ENCODE results near the gene ROR1. TPM values are rescaled to one million over a fixed set of nuclear protein-coding genes. Genes with fewer than 3 reads are reported as not detected.
A peak's percentile ranks its signal among the peaks of the same experiment; 100 is the strongest.

Gene ROR1
- total RNA-seq, 1 donor = 52.5 TPM

- Histone ChIP-seq H3K27ac (ENCODE audit: low read depth, low read length) (peak overlapping the region; percentile 23), H3K4me1 (ENCODE audit: insufficient read depth, low read length) (peaks cover 35% of the 10 kb centered on the region), H3K4me3 (ENCODE audit: insufficient read depth, low read length) (no peak overlapping the region), H3K27me3 (ENCODE audit: insufficient read depth, low read length) (no peaks in the 10 kb centered on the region), H3K79me2 (ENCODE audit: insufficient read depth, low read length) (no peaks in the 10 kb centered on the region), H3K4me2 (ENCODE audit: insufficient read depth, low read length) (peak overlapping the region; percentile 51), H3K36me3 (ENCODE audit: insufficient read depth, low read length) (no peaks in the 10 kb centered on the region), H4K20me1 (ENCODE audit: insufficient read depth, low read length) (no peaks in the 10 kb centered on the region), H2AFZ (ENCODE audit: low read length) (peak overlapping the region; percentile 58), H3K9me3 (ENCODE audit: low read depth, low read length) (no peaks in the 10 kb centered on the region)
- TF ChIP-seq CTCF (IDR thresholded peaks at IDR 0.05; ENCODE audit: extremely low read depth, low read depth, low read length) = no peak
- no peak for DNase-seq (ENCODE audit: insufficient read length, low spot score, missing footprints)
These were observed 23.1 kb upstream of the ROR1 start for GRCh38 chr1:63750721-63751120.

- peaks cover 21% of the 10 kb centered on the region for H3K4me1 ChIP-seq (ENCODE audit: insufficient read depth, low read length)
- H3K4me2 ChIP-seq (ENCODE audit: insufficient read depth, low read length) = no peak overlapping the region
- no peak for TF ChIP-seq CTCF (IDR thresholded peaks at IDR 0.05; ENCODE audit: extremely low read depth, low read depth, low read length)
- DNase-seq (ENCODE audit: insufficient read length, low spot score, missing footprints) = no peak
- H3K4me3 ChIP-seq (ENCODE audit: insufficient read depth, low read length) = no peak overlapping the region
- H3K79me2 ChIP-seq (ENCODE audit: insufficient read depth, low read length) = no peaks in the 10 kb centered on the region
- no peaks in the 10 kb centered on the region for H4K20me1 ChIP-seq (ENCODE audit: insufficient read depth, low read length)
- no peak overlapping the region for H3K27ac ChIP-seq (ENCODE audit: low read depth, low read length)
- H3K27me3 ChIP-seq (ENCODE audit: insufficient read depth, low read length) = no peaks in the 10 kb centered on the region
- no peaks in the 10 kb centered on the region for H3K9me3 ChIP-seq (ENCODE audit: low read depth, low read length)
- no peaks in the 10 kb centered on the region for H3K36me3 ChIP-seq (ENCODE audit: insufficient read depth, low read length)
- no peak overlapping the region for H2AFZ ChIP-seq (ENCODE audit: low read length)
These were observed 21.6 kb upstream of the ROR1 start for GRCh38 chr1:63752176-63752575.

DNA sequence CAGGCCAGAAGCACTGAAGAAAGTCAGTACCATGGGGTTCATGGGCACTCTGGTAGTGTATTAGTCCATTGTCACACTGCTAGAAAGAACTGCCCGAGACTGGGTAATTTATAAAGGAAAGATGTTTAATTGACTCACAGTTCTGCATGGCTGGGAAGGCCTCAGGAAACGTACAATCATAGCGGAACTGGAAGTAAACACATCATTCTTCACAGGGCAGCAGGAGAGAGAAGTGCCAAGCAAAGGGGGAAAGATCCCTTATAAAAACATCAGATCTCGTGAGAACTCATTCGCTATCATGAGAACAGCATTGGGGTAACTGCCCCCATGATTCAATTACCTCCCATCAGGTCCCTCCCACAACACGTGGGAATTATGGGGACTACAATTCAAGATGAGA is 20.2 kb upstream of the ROR1 start:
- Histone ChIP-seq H3K9me3 (ENCODE audit: low read depth, low read length) (no peaks in the 10 kb centered on the region), H3K79me2 (ENCODE audit: insufficient read depth, low read length) (no peaks in the 10 kb centered on the region), H3K27me3 (ENCODE audit: insufficient read depth, low read length) (no peaks in the 10 kb centered on the region), H3K4me2 (ENCODE audit: insufficient read depth, low read length) (no peak overlapping the region), H2AFZ (ENCODE audit: low read length) (no peak overlapping the region), H4K20me1 (ENCODE audit: insufficient read depth, low read length) (no peaks in the 10 kb centered on the region), H3K4me1 (ENCODE audit: insufficient read depth, low read length) (peaks cover 12% of the 10 kb centered on the region), H3K4me3 (ENCODE audit: insufficient read depth, low read length) (no peak overlapping the region), H3K36me3 (ENCODE audit: insufficient read depth, low read length) (no peaks in the 10 kb centered on the region), H3K27ac (ENCODE audit: low read depth, low read length) (no peak overlapping the region)
- TF ChIP-seq CTCF (IDR thresholded peaks at IDR 0.05; ENCODE audit: extremely low read depth, low read depth, low read length) = no peak
- DNase-seq (ENCODE audit: insufficient read length, low spot score, missing footprints) = no peak

DNA sequence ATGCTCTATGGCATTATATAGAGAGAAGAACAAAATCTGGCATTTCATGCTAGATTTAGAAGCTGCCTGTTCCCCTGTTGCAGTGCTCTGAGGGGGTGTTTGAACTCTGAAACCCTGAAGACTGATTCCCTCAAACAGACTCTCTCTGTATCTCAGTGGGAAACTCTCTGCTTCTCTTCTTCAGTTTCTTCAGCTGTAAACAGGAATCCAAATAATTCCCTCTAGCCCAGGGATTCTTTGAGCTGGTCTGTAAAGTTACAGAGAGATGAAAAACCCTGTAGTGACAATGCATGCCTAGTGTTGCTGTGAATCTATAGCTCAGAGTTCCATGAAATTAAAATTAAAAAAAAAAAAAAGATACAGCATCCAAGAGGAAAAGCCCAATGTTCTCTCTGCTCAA is 17.0 kb upstream of the ROR1 start:
- H3K4me2 ChIP-seq (ENCODE audit: insufficient read depth, low read length) = no peak overlapping the region
- H2AFZ ChIP-seq (ENCODE audit: low read length) = no peak overlapping the region
- TF ChIP-seq CTCF (IDR thresholded peaks at IDR 0.05; ENCODE audit: extremely low read depth, low read depth, low read length) = no peak

More for the DNA sequence above, 17.0 kb upstream of the ROR1 start:
- Histone ChIP-seq H3K27ac (ENCODE audit: low read depth, low read length) (no peak overlapping the region), H3K9me3 (ENCODE audit: low read depth, low read length) (no peaks in the 10 kb centered on the region), H3K79me2 (ENCODE audit: insufficient read depth, low read length) (no peaks in the 10 kb centered on the region), H3K4me3 (ENCODE audit: insufficient read depth, low read length) (no peak overlapping the region), H3K4me1 (ENCODE audit: insufficient read depth, low read length) (no peaks in the 10 kb centered on the region), H3K36me3 (ENCODE audit: insufficient read depth, low read length) (no peaks in the 10 kb centered on the region), H3K27me3 (ENCODE audit: insufficient read depth, low read length) (no peaks in the 10 kb centered on the region), H4K20me1 (ENCODE audit: insufficient read depth, low read length) (no peaks in the 10 kb centered on the region)
- no peak for DNase-seq (ENCODE audit: insufficient read length, low spot score, missing footprints)

All from osteoblast (primary cell).